WTC11 (cell line): Measurements from ENCODE around the gene GLMN.

ENCODE experiments used
- CREB1 ChIP-seq: sonication (generic); formaldehyde crosslinking; IDR thresholded peaks from 2 replicates; pipeline ENCODE4 v1.8.0; 2023; ENCODE audit warnings: mild to moderate bottlenecking, missing genetic modification reagents
- CREM ChIP-seq: sonication (generic); formaldehyde crosslinking; IDR thresholded peaks from 2 replicates; pipeline ENCODE4 v1.8.1; 2022; ENCODE audit warnings: mild to moderate bottlenecking, missing genetic modification reagents, moderate library complexity
- CTCF ChIP-seq: fragments of 200-600 bp; IDR thresholded peaks from 2 replicates; pipeline ENCODE4 v1.8.0; 2022; ENCODE audit warnings: antibody characterized with exemption
- JUN ChIP-seq: sonication (generic); formaldehyde crosslinking; IDR thresholded peaks from 2 replicates; pipeline ENCODE4 v1.8.0; 2023; ENCODE audit warnings: mild to moderate bottlenecking, missing genetic modification reagents
- NFYB ChIP-seq: sonication (generic); formaldehyde crosslinking; conservative IDR thresholded peaks from 2 replicates; pipeline ENCODE4 v1.8.0; 2022; ENCODE audit warnings: low read depth, missing genetic modification reagents
- NR3C1 ChIP-seq: sonication (generic); formaldehyde crosslinking; conservative IDR thresholded peaks from 2 replicates; pipeline ENCODE4 v1.8.1; 2023; ENCODE audit warnings: low read depth, mild to moderate bottlenecking, missing genetic modification reagents
- PRDM15 ChIP-seq: sonication (generic); formaldehyde crosslinking; IDR thresholded peaks from 2 replicates; pipeline ENCODE4 v1.8.0; 2022; ENCODE audit warnings: missing genetic modification reagents
- PRRX2 ChIP-seq: fragments of 250-450 bp; sonication (Bioruptor Pico); IDR thresholded peaks from 2 replicates; pipeline ENCODE4 v1.8.0; 2021; ENCODE audit warnings: mild to moderate bottlenecking
- TEAD1 ChIP-seq: sonication (generic); formaldehyde crosslinking; IDR thresholded peaks from 2 replicates; pipeline ENCODE4 v1.8.0; 2022; ENCODE audit warnings: mild to moderate bottlenecking, missing genetic modification reagents
- ZBTB43 ChIP-seq: sonication (generic); formaldehyde crosslinking; IDR thresholded peaks from 2 replicates; pipeline ENCODE4 v1.8.1; 2023; ENCODE audit warnings: mild to moderate bottlenecking, missing genetic modification reagents
- TF ChIP-seq, protein P1 (sequence below): sonication (generic); formaldehyde crosslinking; IDR thresholded peaks from 2 replicates; pipeline ENCODE4 v1.8.0; 2022; ENCODE audit warnings: mild to moderate bottlenecking, missing genetic modification reagents
- TF ChIP-seq, protein P2 (sequence below): sonication (generic); formaldehyde crosslinking; IDR thresholded peaks from 2 replicates; pipeline ENCODE4 v1.8.1; 2023; ENCODE audit warnings: mild to moderate bottlenecking, missing genetic modification reagents, moderate library complexity

DNA sequence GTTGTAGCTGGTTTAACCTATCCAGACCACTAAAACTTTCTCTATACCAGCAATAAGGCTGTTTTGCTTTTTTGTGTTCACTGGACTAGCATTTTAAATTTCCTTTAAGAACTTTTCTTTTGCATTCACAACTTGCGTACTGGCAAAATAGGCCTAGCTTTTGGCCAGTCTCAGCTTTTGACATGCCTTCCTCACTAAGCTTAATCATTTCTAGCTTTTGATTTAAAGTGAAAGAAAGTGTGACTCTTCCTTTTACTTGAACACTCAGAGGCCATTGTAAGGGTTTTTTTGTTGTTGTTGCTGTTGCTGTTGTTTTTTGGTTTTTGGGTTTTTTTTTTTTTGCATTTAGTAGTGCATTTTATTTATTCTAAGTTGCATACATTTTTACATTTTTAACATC is 15.2 kb upstream of the GLMN start:
- TF ChIP-seq CREM (no peak), CTCF (no peak), TEAD1 (CRISPR knock-in tag) (no peak), PRRX2 (CRISPR knock-in tag) (no peak), CREB1 (CRISPR knock-in tag) (no peak), JUN (no peak), ZBTB43 (CRISPR knock-in tag) (no peak), NR3C1 (CRISPR knock-in tag) (no peak), NFYB (CRISPR knock-in tag) (no peak), PRDM15 (no peak)
- TF ChIP-seq, protein P1, sequence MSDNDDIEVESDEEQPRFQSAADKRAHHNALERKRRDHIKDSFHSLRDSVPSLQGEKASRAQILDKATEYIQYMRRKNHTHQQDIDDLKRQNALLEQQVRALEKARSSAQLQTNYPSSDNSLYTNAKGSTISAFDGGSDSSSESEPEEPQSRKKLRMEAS (CRISPR knock-in tag), result no peak
- TF ChIP-seq, protein P2, sequence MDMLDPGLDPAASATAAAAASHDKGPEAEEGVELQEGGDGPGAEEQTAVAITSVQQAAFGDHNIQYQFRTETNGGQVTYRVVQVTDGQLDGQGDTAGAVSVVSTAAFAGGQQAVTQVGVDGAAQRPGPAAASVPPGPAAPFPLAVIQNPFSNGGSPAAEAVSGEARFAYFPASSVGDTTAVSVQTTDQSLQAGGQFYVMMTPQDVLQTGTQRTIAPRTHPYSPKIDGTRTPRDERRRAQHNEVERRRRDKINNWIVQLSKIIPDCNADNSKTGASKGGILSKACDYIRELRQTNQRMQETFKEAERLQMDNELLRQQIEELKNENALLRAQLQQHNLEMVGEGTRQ, result no peak
